Coronary artery (tissue), 2 donors: Measurements from ENCODE around the gene IRAK1BP1.

ENCODE experiments used
- DNase-seq: peaks from one replicate; pipeline ENCODE4 v3.0.0-alpha.2; 2017; ENCODE audit warnings: low spot score
- H3K27ac ChIP-seq, 2 donors: fragments of 200-600 bp; sonication (generic); one replicate each; pipeline ENCODE4 v1.5.1; 2016 to 2019
- H3K4me3 ChIP-seq: fragments of 200-600 bp; sonication (generic); 2 replicates; pipeline ENCODE4 v1.5.1; 2016; ENCODE audit warnings: mild to moderate bottlenecking, moderate library complexity
- TF ChIP-seq, protein P1 (sequence below): fragments of 200-600 bp; sonication (generic); IDR thresholded peaks from one replicate; pipeline ENCODE4 v1.5.1; 2019; ENCODE audit warnings: antibody characterized with exemption

Gene IRAK1BP1

DNA sequence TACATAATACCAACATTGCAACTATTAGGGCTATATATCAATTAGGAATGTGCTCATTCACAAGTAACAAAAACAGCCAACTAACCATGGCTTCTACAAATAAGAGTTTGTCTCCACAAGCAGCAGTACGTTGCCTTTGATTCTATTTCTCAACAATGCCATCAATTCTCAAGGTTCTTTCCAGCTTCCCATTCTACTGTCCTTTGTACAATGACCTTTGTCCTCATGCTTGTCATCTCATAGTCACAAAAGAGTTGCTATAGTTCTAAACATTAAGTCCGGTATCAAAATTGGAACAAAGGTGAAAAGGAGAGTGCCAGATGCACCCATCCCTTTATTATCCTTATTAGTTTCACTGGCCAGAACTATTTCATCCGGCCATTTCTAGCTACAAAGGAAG lies 30.8 kb upstream of the IRAK1BP1 start:
- TF ChIP-seq, protein P1, sequence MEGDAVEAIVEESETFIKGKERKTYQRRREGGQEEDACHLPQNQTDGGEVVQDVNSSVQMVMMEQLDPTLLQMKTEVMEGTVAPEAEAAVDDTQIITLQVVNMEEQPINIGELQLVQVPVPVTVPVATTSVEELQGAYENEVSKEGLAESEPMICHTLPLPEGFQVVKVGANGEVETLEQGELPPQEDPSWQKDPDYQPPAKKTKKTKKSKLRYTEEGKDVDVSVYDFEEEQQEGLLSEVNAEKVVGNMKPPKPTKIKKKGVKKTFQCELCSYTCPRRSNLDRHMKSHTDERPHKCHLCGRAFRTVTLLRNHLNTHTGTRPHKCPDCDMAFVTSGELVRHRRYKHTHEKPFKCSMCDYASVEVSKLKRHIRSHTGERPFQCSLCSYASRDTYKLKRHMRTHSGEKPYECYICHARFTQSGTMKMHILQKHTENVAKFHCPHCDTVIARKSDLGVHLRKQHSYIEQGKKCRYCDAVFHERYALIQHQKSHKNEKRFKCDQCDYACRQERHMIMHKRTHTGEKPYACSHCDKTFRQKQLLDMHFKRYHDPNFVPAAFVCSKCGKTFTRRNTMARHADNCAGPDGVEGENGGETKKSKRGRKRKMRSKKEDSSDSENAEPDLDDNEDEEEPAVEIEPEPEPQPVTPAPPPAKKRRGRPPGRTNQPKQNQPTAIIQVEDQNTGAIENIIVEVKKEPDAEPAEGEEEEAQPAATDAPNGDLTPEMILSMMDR, result no peak
- H3K4me3 ChIP-seq, result no peak overlapping the region
- H3K27ac ChIP-seq, result no peak overlapping the region
- no peak for DNase-seq

GRCh38 chr6:78841111-78841510 lies 26.2 kb upstream of the IRAK1BP1 start:
- no peak overlapping the region for H3K4me3 ChIP-seq
- TF ChIP-seq, protein P1, result no peak
- no peak overlapping the region for H3K27ac ChIP-seq
- DNase-seq, result no peak

DNA sequence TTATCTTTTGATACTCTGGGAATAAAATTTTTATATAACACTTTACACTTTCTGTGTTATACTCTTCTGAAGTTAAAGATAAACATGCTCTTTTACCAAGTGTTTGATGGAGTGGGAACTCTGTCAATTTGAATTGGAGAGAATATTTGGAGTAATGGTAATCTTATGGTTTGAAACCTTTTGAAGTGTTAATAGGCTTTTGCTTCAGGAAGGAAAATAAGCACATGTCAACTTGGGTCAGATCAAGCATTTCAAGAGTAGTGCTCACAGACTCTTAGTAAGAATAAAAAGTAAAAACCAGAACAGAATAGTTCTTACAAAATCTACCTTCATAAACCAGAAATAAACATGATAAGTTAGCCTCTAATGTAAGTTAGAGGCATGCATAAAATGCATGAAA lies 24.4 kb upstream of the IRAK1BP1 start:
- Histone ChIP-seq H3K27ac (no peak overlapping the region), H3K4me3 (no peak overlapping the region)
- TF ChIP-seq, protein P1, result no peak
- no peak for DNase-seq

- no peak overlapping the region for H3K4me3 ChIP-seq
- DNase-seq, result no peak
- TF ChIP-seq, protein P1, result no peak
- no peak overlapping the region for H3K27ac ChIP-seq
These were observed 22.5 kb upstream of the IRAK1BP1 start for GRCh38 chr6:78844899-78845298.

GRCh38 chr6:78845567-78845966 lies 21.8 kb upstream of the IRAK1BP1 start:
- DNase-seq, result no peak
- TF ChIP-seq, protein P1, result no peak
- no peak overlapping the region for H3K4me3 ChIP-seq
- no peak overlapping the region for H3K27ac ChIP-seq

DNA sequence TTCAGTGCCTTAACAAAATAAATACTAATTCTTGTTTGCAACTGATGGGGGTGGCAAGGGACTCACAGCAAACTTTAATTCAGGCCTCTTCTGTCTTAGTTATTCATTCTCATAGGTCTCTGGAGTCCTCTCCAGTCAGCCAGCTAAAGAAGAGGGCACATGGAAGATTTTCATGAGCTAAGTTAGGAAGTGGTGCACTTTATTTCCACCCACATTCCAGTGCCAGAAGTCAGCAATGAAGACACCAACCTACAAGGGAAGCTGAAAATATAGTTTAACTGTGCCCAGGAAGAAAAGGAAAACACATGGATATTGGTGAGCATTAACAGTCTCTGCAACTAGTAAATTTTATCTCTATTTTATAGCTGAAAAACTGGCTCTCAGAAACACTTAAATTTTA lies 16.7 kb upstream of the IRAK1BP1 start:
- TF ChIP-seq, protein P1, result no peak
- no peak overlapping the region for H3K4me3 ChIP-seq
- DNase-seq, result no peak
- H3K27ac ChIP-seq, result no peak overlapping the region

GRCh38 chr6:78851156-78851555 lies 16.2 kb upstream of the IRAK1BP1 start:
- H3K4me3 ChIP-seq, result no peak overlapping the region
- TF ChIP-seq, protein P1, result no peak
- no peak overlapping the region for H3K27ac ChIP-seq
- no peak for DNase-seq
